AG09309 (cell line): ENCODE results near the gene GFOD1.

Source experiments
- DNase-seq: peaks from one replicate; pipeline ENCODE4 v3.0.0-alpha.2; 2010; ENCODE audit warnings: low read depth
- H3K4me3 ChIP-seq: 2 replicates; pipeline ENCODE4 v1.5.1; 2011; ENCODE audit warnings: mild to moderate bottlenecking, low read depth, low read length, moderate library complexity; ENCODE audit not compliant: control insufficient read depth
- CTCF ChIP-seq: IDR thresholded peaks from 2 replicates; pipeline ENCODE4 v1.5.1; 2011; ENCODE audit warnings: mild to moderate bottlenecking, low read depth, low read length, inconsistent platforms; ENCODE audit not compliant: insufficient read depth, control insufficient read depth; ENCODE audit errors: missing control alignments

GFOD1 gene

GRCh38 chr6:13311155-13311554 lies 176.2 kb downstream of the GFOD1 start:
- no peak for TF ChIP-seq CTCF
- DNase-seq: no peak

GRCh38 chr6:13308332-13308731 lies 179.1 kb downstream of the GFOD1 start:
- no peak for TF ChIP-seq CTCF
- no peak overlapping the region for H3K4me3 ChIP-seq
- no peak for DNase-seq

More at GRCh38 chr6:13311155-13311554, 176.2 kb downstream of the GFOD1 start:
- no peak overlapping the region for H3K4me3 ChIP-seq
